B cell (primary cell): ENCODE results near the gene MTERF4. TPM values are rescaled to one million over a fixed set of nuclear protein-coding genes. Genes with fewer than 3 reads are reported as not detected.
A peak's percentile ranks its signal among the peaks of the same experiment; 100 is the strongest.

Source experiments
- ATAC-seq: fragments of 200-7000 bp; cut with Tn5 transposase; one replicate; pipeline ENCODE4 v1.10.0; 2021; ENCODE audit warnings: low read depth, mild to moderate bottlenecking, moderate number of reproducible peaks, moderate library complexity
- CTCF ChIA-PET: fragments of 350-600 bp; sonication (Branson Sonifier 250); formaldehyde crosslinking; loops from one replicate; lab custom pipeline; 2021; ENCODE audit warnings: antibody characterized with exemption, inconsistent platforms; lab: Charles Lee
- POLR2A ChIA-PET: fragments of 350-600 bp; sonication (Branson Sonifier 250); formaldehyde crosslinking; loops from one replicate; lab custom pipeline; 2021; ENCODE audit warnings: antibody characterized with exemption; lab: Charles Lee
- DNase-seq: peaks from one replicate; pipeline ENCODE4 v3.0.0; 2013
- H2AFZ ChIP-seq: 2 replicates; pipeline ENCODE4 v1.6.1; 2012; ENCODE audit warnings: mild to moderate bottlenecking, low read depth, low read length; ENCODE audit not compliant: insufficient read depth, poor library complexity, severe bottlenecking
- H3K27ac ChIP-seq, 2 donors: 1 replicate in 1 of 2; 2 replicates in 1 of 2; pipeline ENCODE4 v1.5.1; 2012 to 2013; ENCODE audit warnings: low read length in 2 of 2, mild to moderate bottlenecking in 2 of 2, moderate library complexity in 1 of 2
- H3K27me3 ChIP-seq, 4 experiments: fragments of 200-600 bp in 1 of 4; sonication (generic) in 1 of 4; replicated peaks in 1 of 4; 1 replicate in 2 of 4; 2 replicates in 2 of 4; pipeline versions ENCODE4 v1.6.1 to v1.7.0; 2013 to 2016; ENCODE audit warnings: low read length in 3 of 4, mild to moderate bottlenecking in 2 of 4, mixed read lengths in 1 of 4, moderate library complexity in 1 of 4; ENCODE audit not compliant: insufficient read depth in 4 of 4, control insufficient read depth in 3 of 4; ENCODE audit errors: control extremely low read depth in 1 of 4
- H3K36me3 ChIP-seq, 2 experiments: replicated peaks in 1 of 2; 1 replicate in 1 of 2; 2 replicates in 1 of 2; pipeline versions ENCODE4 v1.6.1 to v1.7.1; 2013; ENCODE audit warnings: low read length in 1 of 2; ENCODE audit not compliant: insufficient read depth in 2 of 2, control insufficient read depth in 1 of 2; ENCODE audit errors: control extremely low read depth in 1 of 2, extremely low read depth in 1 of 2
- H3K4me1 ChIP-seq, 2 donors: fragments of 200-600 bp in 1 of 2; sonication (generic) in 1 of 2; 1 replicate in 1 of 2; 2 replicates in 1 of 2; pipeline versions ENCODE4 v1.5.1 to v1.6.1; 2013 to 2017; ENCODE audit warnings: low read length in 2 of 2; ENCODE audit not compliant: control insufficient read depth in 2 of 2, insufficient read depth in 2 of 2
- H3K4me2 ChIP-seq: replicated peaks from 2 replicates; pipeline ENCODE3; 2012; ENCODE audit warnings: mild to moderate bottlenecking, low read depth, low read length; ENCODE audit not compliant: poor library complexity, severe bottlenecking
- H3K4me3 ChIP-seq, 5 experiments: fragments of 200-600 bp in 1 of 5; sonication (generic) in 1 of 5; 1 replicate in 3 of 5; 2 replicates in 2 of 5; pipeline versions ENCODE4 v1.5.1 to v1.7.0; 2011 to 2016; ENCODE audit warnings: low read length in 4 of 5, mild to moderate bottlenecking in 4 of 5, low read depth in 2 of 5, control low read depth in 1 of 5, moderate library complexity in 1 of 5; ENCODE audit not compliant: insufficient read depth in 1 of 5; ENCODE audit errors: control extremely low read depth in 1 of 5, extremely low read depth in 1 of 5
- H3K79me2 ChIP-seq: fragments of 200-600 bp; sonication (generic); one replicate; pipeline ENCODE4 v1.6.0; 2016; ENCODE audit warnings: low read length; ENCODE audit not compliant: control insufficient read depth, insufficient read depth
- H3K9ac ChIP-seq: fragments of 200-600 bp; sonication (generic); 2 replicates; pipeline ENCODE4 v1.6.1; 2017; ENCODE audit warnings: mild to moderate bottlenecking, low read length, moderate library complexity
- H3K9me3 ChIP-seq, 3 donors: one replicate each; pipeline versions ENCODE4 v1.6.1 to v1.7.1; 2013; ENCODE audit warnings: low read length in 2 of 3; ENCODE audit not compliant: control insufficient read depth in 2 of 3, insufficient read depth in 1 of 3; ENCODE audit errors: control extremely low read depth in 1 of 3
- H4K20me1 ChIP-seq: 2 replicates; pipeline ENCODE4 v1.6.0; 2012; ENCODE audit warnings: mild to moderate bottlenecking, low read length; ENCODE audit not compliant: insufficient read depth, control insufficient read depth, poor library complexity, severe bottlenecking
- H3K27ac Mint-ChIP-seq: one replicate; pipeline ENCODE4 v1.8.0; 2021; ENCODE audit warnings: mixed read lengths
- H3K27me3 Mint-ChIP-seq: one replicate; pipeline ENCODE4 v1.8.0; 2021; ENCODE audit warnings: mixed read lengths
- H3K4me1 Mint-ChIP-seq: one replicate; pipeline ENCODE4 v1.8.0; 2021; ENCODE audit warnings: mixed read lengths
- H3K4me3 Mint-ChIP-seq: one replicate; pipeline ENCODE4 v1.8.0; 2021; ENCODE audit warnings: mixed read lengths
- H3K9me3 Mint-ChIP-seq: one replicate; pipeline ENCODE4 v1.8.0; 2022; ENCODE audit warnings: mixed read lengths; ENCODE audit not compliant: insufficient read depth
- EZH2 ChIP-seq: IDR thresholded peaks from 2 replicates; pipeline ENCODE4 v1.6.1; 2012; ENCODE audit warnings: borderline replicate concordance, low read depth, mild to moderate bottlenecking, moderate library complexity, low read length; ENCODE audit not compliant: insufficient read depth, poor library complexity, severe bottlenecking
- WGBS: methylation state at CpG from one replicate; pipeline ENCODE4 v1.1.5; 2013; ENCODE audit warnings: missing lambda C conversion rate; ENCODE audit not compliant: insufficient coverage; 5-methylcytosine and 5-hydroxymethylcytosine counted together
- intact Hi-C: fragments of 100-400 bp; cut with micrococcal nuclease; formaldehyde crosslinking; loops from one replicate; pipeline ENCODE4 v1.10.0; 2022
- polyA plus RNA-seq: library from polyadenylated mRNA; depleted of rRNA; stranded (reverse); fragments of >200 nt; gene quantifications from 2 replicates; pipeline ENCODE4 v1.2.3, GENCODE V29; 2012
- total RNA-seq, 2 donors: library from RNA; stranded (reverse); fragments of 120-200 nt in 1 of 2; gene quantifications; 1 replicate in 1 of 2; 2 replicates in 1 of 2; pipeline versions ENCODE4 v1.2.3 to v1.2.4, GENCODE V29; 2013 to 2022
- TF ChIP-seq, protein P1 (sequence below): fragments of 200-600 bp; IDR thresholded peaks from one replicate; pipeline ENCODE4 v1.8.0; 2022; ENCODE audit warnings: antibody characterized with exemption, mild to moderate bottlenecking

Gene MTERF4
- total and polyA plus RNA-seq, 2 donors (not counting 1 experiment from before 2014, with no cell fraction given) = 88.7 to 153 TPM

DNA sequence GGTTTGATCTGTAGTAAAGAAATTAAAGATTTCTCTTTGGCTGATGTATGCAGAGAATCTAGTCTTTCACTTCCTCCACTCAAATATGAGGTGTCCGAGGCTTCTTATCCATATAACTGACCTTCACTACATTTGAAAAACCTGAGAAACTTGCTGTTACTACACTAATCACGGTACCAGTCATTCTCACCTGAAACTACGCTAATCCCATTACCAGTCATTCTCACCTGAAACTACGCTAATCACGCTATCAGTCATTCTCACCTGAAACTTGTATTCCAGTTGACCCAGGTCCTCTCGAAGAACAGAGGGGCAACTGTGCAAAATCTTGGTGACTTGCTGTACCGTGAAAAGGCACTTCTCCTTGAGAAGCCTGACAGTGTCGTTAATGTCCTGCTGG, 5.1 kb downstream of the MTERF4 start:
- no peak overlapping the region for H3K4me2 ChIP-seq
- H4K20me1 ChIP-seq = peaks cover 66% of the 10 kb centered on the region
- ChIA-PET POLR2A (no interaction called here), CTCF (interaction anchor here (1.2 kb wide), 1 partner anchor 19 kb away, joined by 4 read pairs; no protein-coding TSS in a partner anchor)
- H3K27me3 ChIP-seq = no peaks in the 10 kb centered on the region
- no peak for ATAC-seq
- no peak for DNase-seq
- no peak for TF ChIP-seq EZH2
- TF ChIP-seq, protein P1, sequence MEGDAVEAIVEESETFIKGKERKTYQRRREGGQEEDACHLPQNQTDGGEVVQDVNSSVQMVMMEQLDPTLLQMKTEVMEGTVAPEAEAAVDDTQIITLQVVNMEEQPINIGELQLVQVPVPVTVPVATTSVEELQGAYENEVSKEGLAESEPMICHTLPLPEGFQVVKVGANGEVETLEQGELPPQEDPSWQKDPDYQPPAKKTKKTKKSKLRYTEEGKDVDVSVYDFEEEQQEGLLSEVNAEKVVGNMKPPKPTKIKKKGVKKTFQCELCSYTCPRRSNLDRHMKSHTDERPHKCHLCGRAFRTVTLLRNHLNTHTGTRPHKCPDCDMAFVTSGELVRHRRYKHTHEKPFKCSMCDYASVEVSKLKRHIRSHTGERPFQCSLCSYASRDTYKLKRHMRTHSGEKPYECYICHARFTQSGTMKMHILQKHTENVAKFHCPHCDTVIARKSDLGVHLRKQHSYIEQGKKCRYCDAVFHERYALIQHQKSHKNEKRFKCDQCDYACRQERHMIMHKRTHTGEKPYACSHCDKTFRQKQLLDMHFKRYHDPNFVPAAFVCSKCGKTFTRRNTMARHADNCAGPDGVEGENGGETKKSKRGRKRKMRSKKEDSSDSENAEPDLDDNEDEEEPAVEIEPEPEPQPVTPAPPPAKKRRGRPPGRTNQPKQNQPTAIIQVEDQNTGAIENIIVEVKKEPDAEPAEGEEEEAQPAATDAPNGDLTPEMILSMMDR = no peak
- Mint-ChIP-seq H3K27ac (no peak overlapping the region), H3K4me1 (peaks cover 61% of the 10 kb centered on the region), H3K9me3 (no peaks in the 10 kb centered on the region), H3K27me3 (no peaks in the 10 kb centered on the region), H3K4me3 (peak overlapping the region; percentile 13)
- no peak overlapping the region for H3K9ac ChIP-seq
- H3K36me3 ChIP-seq = peaks cover 30 to 78% of the 10 kb centered on the region in 2 experiments
- 83% methylated on average over 8 of the region's 8 CpGs for WGBS
- intact Hi-C loops = no loop called here
- H3K4me3 ChIP-seq = no peak overlapping the region
- peaks cover 60% of the 10 kb centered on the region for H3K79me2 ChIP-seq
- H3K9me3 ChIP-seq = no peaks in the 10 kb centered on the region
- H3K4me1 ChIP-seq = peaks cover 47 to 60% of the 10 kb centered on the region in 2 donors
- H2AFZ ChIP-seq = no peak overlapping the region
- H3K27ac ChIP-seq = no peak overlapping the region

DNA sequence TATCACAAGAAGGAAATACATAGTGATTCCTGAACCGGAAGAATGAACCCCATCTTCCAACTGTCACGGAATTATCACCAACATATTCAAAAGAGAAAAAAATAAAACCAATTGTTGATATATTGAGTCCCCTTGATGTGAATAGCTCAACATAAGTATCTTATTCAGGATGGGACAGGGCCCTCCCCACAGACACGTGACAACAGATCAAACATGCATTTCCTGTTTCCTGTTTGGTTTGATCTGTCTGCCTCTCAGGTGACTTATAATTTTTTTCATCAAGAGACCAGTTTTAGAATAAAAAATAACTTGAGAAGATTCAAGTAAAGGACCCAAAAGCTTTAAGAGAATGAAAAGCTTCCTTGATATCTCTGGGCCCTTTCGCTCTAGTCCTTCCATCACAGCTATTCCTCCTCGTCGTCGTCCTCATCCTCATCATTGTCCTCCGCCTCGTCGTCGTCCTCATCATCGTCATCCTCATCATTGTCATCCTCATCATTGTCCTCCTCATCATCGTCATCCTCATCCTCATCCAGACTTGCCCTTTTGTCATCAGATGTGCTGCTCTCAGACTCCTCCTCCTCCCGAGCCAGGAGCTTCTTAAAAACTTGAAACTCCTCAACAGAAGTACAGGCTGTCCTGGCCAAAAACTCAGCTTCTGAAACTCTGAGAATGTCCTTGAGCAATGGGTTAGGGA, 6.3 kb downstream of the MTERF4 start:
- peaks cover 39 to 51% of the 10 kb centered on the region in 2 donors for H3K4me1 ChIP-seq
- no peak for ATAC-seq
- ChIA-PET POLR2A (interaction anchor here (1.0 to 1.2 kb wide), 2 partner anchors 17 to 55 kb away, joined by 5 to 11 read pairs; partner anchors contain the start of gene PPP1R7), CTCF (interaction anchor here (0.8 to 2.9 kb wide), 4 partner anchors 11 to 55 kb away, joined by 3 to 11 read pairs (median 6); partner anchors contain the start of gene PPP1R7)
- H3K27ac Mint-ChIP-seq = peak overlapping the region; percentile 33
- peaks cover 32 to 89% of the 10 kb centered on the region in 2 experiments for H3K36me3 ChIP-seq
- peaks cover 50% of the 10 kb centered on the region for H3K79me2 ChIP-seq
- peak overlapping the region in 1 of 2 donors; percentile 49 for H3K27ac ChIP-seq
- H3K4me2 ChIP-seq = no peak overlapping the region
- TF ChIP-seq EZH2 = no peak
- TF ChIP-seq, protein P1 = no peak
- H3K27me3 ChIP-seq = no peaks in the 10 kb centered on the region
- H4K20me1 ChIP-seq = peaks cover 66% of the 10 kb centered on the region
- no peak overlapping the region for H3K9ac ChIP-seq
- H3K27me3 Mint-ChIP-seq = no peaks in the 10 kb centered on the region
- no peak overlapping the region for H2AFZ ChIP-seq
- H3K4me1 Mint-ChIP-seq = peaks cover 54% of the 10 kb centered on the region
- H3K9me3 ChIP-seq = no peaks in the 10 kb centered on the region
- H3K9me3 Mint-ChIP-seq = no peaks in the 10 kb centered on the region
- WGBS = 97% methylated on average over 11 of the region's 14 CpGs
- H3K4me3 Mint-ChIP-seq = peak overlapping the region; percentile 24
- peak; percentile 59 for DNase-seq
- intact Hi-C loops = no loop called here
- H3K4me3 ChIP-seq = no peak overlapping the region
